NCI-H2107 treated with DMSO at 0.1 percent for 48 hours (cell line): ENCODE measurements around the gene COBL.

Source experiments
- DNase-seq: peaks from one replicate; lab custom pipeline; 2025; ENCODE audit not compliant: unreplicated experiment; lab: John Stamatoyannopoulos, UW

The COBL gene

DNA sequence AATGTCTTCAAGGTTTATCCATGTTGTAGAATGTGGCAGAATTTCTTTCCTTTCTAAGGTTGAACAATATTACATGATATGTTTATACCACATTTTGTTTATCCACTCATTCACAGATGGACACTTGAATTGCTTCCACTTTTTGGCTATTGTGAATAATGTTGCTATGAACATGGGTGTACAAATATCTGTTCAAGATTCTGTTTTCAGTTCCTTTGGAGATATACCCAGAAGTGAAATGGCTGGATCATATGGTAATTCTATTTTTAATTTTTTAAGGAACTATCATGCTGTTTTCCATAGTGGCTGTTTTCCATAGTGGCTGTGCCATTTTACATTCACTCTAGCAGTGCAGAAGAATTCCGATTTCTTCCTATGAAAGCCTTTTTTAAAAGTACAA lies 339.2 kb downstream of the COBL start:
- no peak for DNase-seq

DNA sequence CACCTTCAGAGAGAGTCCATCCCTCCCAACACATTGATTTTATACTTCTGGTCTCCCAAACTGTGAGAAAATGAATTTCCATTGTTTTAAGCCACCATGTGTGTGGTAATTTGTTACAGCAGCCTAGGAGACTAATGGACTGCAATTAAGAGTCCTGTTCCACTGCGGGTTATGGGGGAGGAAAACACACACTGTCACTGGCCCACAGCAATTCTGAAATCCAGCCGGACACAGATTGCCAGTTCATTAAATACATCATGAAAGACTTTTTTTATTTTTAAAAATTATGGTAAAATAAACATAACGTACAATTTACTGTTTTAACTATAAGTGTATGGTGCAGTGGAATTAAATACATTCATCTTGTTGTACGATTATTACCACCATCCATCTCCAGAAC lies 340.5 kb downstream of the COBL start:
- DNase-seq: no peak

- no peak for DNase-seq
Observed at GRCh38 chr7:50974240-50974639, 342.4 kb downstream of the COBL start.

GRCh38 chr7:50973814-50974213 lies 342.8 kb downstream of the COBL start:
- no peak for DNase-seq

- DNase-seq: no peak
Observed at GRCh38 chr7:50970092-50970491, 346.5 kb downstream of the COBL start.
